HEK293 (cell line): ENCODE results near the gene CD151.

Source experiments
- CTCF ChIA-PET: fragments of 350-600 bp; formaldehyde crosslinking; extraction: SDS; loops from one replicate; lab custom pipeline; 2021; ENCODE audit warnings: antibody characterized with exemption; lab: Yijun Ruan, JAX
- POLR2A ChIA-PET: fragments of 300-600 bp; formaldehyde crosslinking; extraction: SDS; loops from one replicate; lab custom pipeline; 2020; ENCODE audit warnings: antibody characterized with exemption, inconsistent platforms; lab: Yijun Ruan, JAX
- H3K27ac ChIP-seq: fragments of 200-500 bp; sonication (Bioruptor generic); 2 replicates; pipeline ENCODE4 v1.5.1; 2014; ENCODE audit warnings: low read depth, low read length, control low read depth, inconsistent platforms; ENCODE audit errors: extremely low read depth
- H3K36me3 ChIP-seq, 2 experiments: fragments of 200-500 bp in 1 of 2; sonication (Bioruptor generic) in 1 of 2; 1 replicate in 1 of 2; 2 replicates in 1 of 2; pipeline ENCODE4 v1.5.1; 2014 to 2017; ENCODE audit warnings: inconsistent platforms in 2 of 2, low read length in 2 of 2; ENCODE audit not compliant: control insufficient read depth in 2 of 2, insufficient read depth in 1 of 2
- H3K4me1 ChIP-seq: fragments of 200-500 bp; sonication (Bioruptor generic); 2 replicates; pipeline ENCODE4 v1.5.1; 2014; ENCODE audit warnings: mild to moderate bottlenecking, low read length, inconsistent platforms; ENCODE audit not compliant: control insufficient read depth, insufficient read depth
- H3K4me3 ChIP-seq: 2 replicates; pipeline ENCODE4 v1.5.1; 2011; ENCODE audit warnings: low read depth, mild to moderate bottlenecking, control low read depth, low read length, moderate library complexity
- H3K9me3 ChIP-seq: fragments of 200-500 bp; sonication (Bioruptor generic); 2 replicates; pipeline ENCODE4 v1.5.1; 2014; ENCODE audit warnings: low read depth, low read length, inconsistent platforms; ENCODE audit not compliant: control insufficient read depth, insufficient read depth
- GLIS1 ChIP-seq: fragments of 450-650 bp; formaldehyde crosslinking; IDR thresholded peaks from 2 replicates; pipeline ENCODE4 v1.5.1; 2016; ENCODE audit warnings: missing biosample characterization, missing genetic modification characterization
- OVOL3 ChIP-seq: fragments of 450-650 bp; formaldehyde crosslinking; IDR thresholded peaks from 2 replicates; pipeline ENCODE4 v1.5.1; 2016; ENCODE audit warnings: missing biosample characterization, missing genetic modification characterization
- ZBTB8A ChIP-seq: fragments of 450-650 bp; formaldehyde crosslinking; IDR thresholded peaks from 2 replicates; pipeline ENCODE4 v1.5.1; 2016; ENCODE audit warnings: missing biosample characterization, missing genetic modification characterization
- ZNF132 ChIP-seq: fragments of 450-650 bp; formaldehyde crosslinking; IDR thresholded peaks from 2 replicates; pipeline ENCODE4 v1.5.1; 2017; ENCODE audit warnings: missing biosample characterization, missing genetic modification characterization, borderline replicate concordance
- ZNF16 ChIP-seq: fragments of 450-650 bp; formaldehyde crosslinking; IDR thresholded peaks from 2 replicates; pipeline ENCODE4 v1.5.1; 2016; ENCODE audit warnings: low read depth, missing biosample characterization, missing genetic modification characterization
- ZNF169 ChIP-seq: fragments of 450-650 bp; formaldehyde crosslinking; IDR thresholded peaks from 2 replicates; pipeline ENCODE4 v1.5.1; 2016; ENCODE audit warnings: missing biosample characterization, missing genetic modification characterization
- ZNF645 ChIP-seq: fragments of 450-650 bp; formaldehyde crosslinking; IDR thresholded peaks from 2 replicates; pipeline ENCODE4; 2016; ENCODE audit warnings: missing biosample characterization, missing genetic modification characterization
- ZNF654 ChIP-seq: fragments of 450-650 bp; formaldehyde crosslinking; IDR thresholded peaks from 2 replicates; pipeline ENCODE4 v1.5.1; 2016; ENCODE audit warnings: low read depth, missing biosample characterization, missing genetic modification characterization
- TF ChIP-seq, protein P1 (sequence below): IDR thresholded peaks from 2 replicates; pipeline ENCODE4 v1.6.1; 2011; ENCODE audit warnings: mild to moderate bottlenecking, low read depth, low read length, borderline replicate concordance

Gene CD151

GRCh38 chr11:886568-886967, 53.8 kb downstream of the CD151 start (continued):
- TF ChIP-seq ZNF645 = no peak

DNA sequence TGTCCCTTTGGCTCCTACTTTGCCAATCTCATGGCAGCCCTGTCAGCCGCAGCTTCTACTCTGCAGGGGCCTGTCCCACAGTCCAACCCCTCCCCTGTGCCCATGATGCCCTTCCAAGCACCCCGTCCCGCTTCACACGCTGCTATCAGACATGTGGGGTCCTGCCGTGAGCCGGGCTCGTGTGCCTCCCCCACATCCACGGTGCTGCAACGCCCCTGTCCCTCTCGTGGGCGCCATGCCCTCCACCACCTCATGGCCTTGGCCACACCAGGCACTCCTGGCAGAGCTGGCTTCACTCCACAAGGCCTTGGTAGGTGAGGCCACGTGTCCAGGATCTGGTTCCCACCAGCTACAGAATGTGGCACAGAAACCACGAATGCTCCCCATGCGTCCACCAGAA, 54.8 kb downstream of the CD151 start:
- Histone ChIP-seq H3K27ac (no peak overlapping the region), H3K36me3 (peaks cover 0 to 81% of the 10 kb centered on the region in 2 experiments; a peak in 1 of 3 replicates), H3K4me3 (no peak overlapping the region), H3K4me1 (no peaks in the 10 kb centered on the region), H3K9me3 (no peaks in the 10 kb centered on the region)
- POLR2A ChIA-PET = interaction anchor here (1.7 kb wide), 1 partner anchor 8 kb away, joined by 4 read pairs; no protein-coding TSS in a partner anchor
- CTCF ChIA-PET = no interaction called here
- no peak for TF ChIP-seq ZBTB8A
- TF ChIP-seq, protein P1, sequence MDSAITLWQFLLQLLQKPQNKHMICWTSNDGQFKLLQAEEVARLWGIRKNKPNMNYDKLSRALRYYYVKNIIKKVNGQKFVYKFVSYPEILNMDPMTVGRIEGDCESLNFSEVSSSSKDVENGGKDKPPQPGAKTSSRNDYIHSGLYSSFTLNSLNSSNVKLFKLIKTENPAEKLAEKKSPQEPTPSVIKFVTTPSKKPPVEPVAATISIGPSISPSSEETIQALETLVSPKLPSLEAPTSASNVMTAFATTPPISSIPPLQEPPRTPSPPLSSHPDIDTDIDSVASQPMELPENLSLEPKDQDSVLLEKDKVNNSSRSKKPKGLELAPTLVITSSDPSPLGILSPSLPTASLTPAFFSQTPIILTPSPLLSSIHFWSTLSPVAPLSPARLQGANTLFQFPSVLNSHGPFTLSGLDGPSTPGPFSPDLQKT = no peak
- no peak for TF ChIP-seq ZNF654 (tag by site-specific recombination)
- no peak for TF ChIP-seq ZNF169
- no peak for TF ChIP-seq GLIS1 (tag by site-specific recombination)
- TF ChIP-seq ZNF132 (tag by site-specific recombination) = no peak
- TF ChIP-seq ZNF16 (tag by site-specific recombination) = no peak
- no peak for TF ChIP-seq OVOL3 (tag by site-specific recombination)
